Measurements from ENCODE around the gene C22orf42. TPM values are rescaled to one million over a fixed set of nuclear protein-coding genes. Genes with fewer than 3 reads are reported as not detected.

C22orf42 gene, protein sequence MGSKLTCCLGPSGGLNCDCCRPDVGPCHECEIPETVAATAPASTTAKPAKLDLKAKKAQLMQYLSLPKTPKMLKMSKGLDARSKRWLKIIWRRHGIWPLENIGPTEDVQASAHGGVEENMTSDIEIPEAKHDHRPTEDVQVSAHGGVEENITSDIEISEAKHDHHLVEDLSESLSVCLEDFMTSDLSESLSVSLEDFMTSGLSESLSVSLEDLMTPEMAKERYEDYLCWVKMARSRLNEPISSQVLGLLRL
- total RNA-seq: not detected
- polyA plus RNA-seq: not detected
- long read RNA-seq, donor 1: 0 reads
- long read RNA-seq, donor 2: 0 reads
- long read RNA-seq, donor 3: 0 reads

GRCh38 chr22:32158712-32159533 is at the start of gene C22orf42:
Gene C22orf42, minus strand, starts transcription at chr22:32159303. Its CDS starts 88 bp downstream, at chr22:32159215.
- H3K4me3 ChIP-seq: no peak within 1 kb of the TSS
- peaks cover 0 to 2% (median 0%) of the 10 kb centered on the region in 9 donors for H3K4me1 ChIP-seq
- no peaks in the 10 kb centered on the region for H3K36me3 ChIP-seq
- no peak within 1 kb of the TSS for H3K27ac ChIP-seq
- ATAC-seq (no peak), DNase-seq (no peak)
- TF ChIP-seq, protein P1, sequence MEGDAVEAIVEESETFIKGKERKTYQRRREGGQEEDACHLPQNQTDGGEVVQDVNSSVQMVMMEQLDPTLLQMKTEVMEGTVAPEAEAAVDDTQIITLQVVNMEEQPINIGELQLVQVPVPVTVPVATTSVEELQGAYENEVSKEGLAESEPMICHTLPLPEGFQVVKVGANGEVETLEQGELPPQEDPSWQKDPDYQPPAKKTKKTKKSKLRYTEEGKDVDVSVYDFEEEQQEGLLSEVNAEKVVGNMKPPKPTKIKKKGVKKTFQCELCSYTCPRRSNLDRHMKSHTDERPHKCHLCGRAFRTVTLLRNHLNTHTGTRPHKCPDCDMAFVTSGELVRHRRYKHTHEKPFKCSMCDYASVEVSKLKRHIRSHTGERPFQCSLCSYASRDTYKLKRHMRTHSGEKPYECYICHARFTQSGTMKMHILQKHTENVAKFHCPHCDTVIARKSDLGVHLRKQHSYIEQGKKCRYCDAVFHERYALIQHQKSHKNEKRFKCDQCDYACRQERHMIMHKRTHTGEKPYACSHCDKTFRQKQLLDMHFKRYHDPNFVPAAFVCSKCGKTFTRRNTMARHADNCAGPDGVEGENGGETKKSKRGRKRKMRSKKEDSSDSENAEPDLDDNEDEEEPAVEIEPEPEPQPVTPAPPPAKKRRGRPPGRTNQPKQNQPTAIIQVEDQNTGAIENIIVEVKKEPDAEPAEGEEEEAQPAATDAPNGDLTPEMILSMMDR (IDR thresholded peaks at IDR 0.05): no peak
- H3K27me3 ChIP-seq: peaks cover 0 to 18% (median 6%) of the 10 kb centered on the region in 7 donors
- intact Hi-C loops (cut with DNase I): no loop called here
- H3K9me3 ChIP-seq: no peaks in the 10 kb centered on the region
- WGBS, 2 donors: 76% methylated on average over 12 of the region's 12 CpGs

DNA sequence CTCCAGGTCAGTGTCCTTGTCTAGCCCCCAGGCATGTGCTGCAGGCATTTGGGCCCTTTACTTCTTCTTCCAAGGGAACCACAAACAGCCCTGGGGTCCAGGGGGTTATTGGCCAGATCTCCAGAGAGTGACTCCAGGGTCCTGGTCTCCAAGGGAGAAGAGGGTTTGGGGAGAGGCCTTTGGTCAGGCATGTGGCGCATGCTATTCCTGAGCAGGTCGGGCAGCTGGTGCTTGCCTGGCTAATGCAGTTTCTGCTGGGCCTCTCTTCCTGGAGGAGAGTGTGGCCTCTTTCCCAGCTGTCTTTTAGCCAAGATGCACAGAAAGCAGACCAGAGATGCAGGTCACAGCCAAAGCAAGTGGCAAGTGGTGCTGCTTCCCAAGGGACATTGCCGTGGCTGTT is 49.6 kb upstream of the C22orf42 start:
- TF ChIP-seq, protein P1 (IDR thresholded peaks at IDR 0.05): no peak
- Histone ChIP-seq H3K27me3 (peaks cover 0 to 24% (median 8%) of the 10 kb centered on the region in 7 donors), H3K4me1 (peaks cover 0 to 7% (median 0%) of the 10 kb centered on the region in 9 donors), H3K36me3 (no peaks in the 10 kb centered on the region), H3K9me3 (no peaks in the 10 kb centered on the region), H3K27ac (no peak overlapping the region), H3K4me3 (no peak overlapping the region)
- WGBS, 2 donors: 86 to 87% methylated on average over 3 of the region's 3 CpGs
- intact Hi-C loops (cut with DNase I): loop anchor here in 6 of 10 donors (10.0 kb wide), 2 partner anchors 166 to 234 kb away; no protein-coding TSS in a partner anchor
- no peak for ATAC-seq
- no peak for DNase-seq

- TF ChIP-seq, protein P1 (IDR thresholded peaks at IDR 0.05): no peak
- Histone ChIP-seq H3K27ac (no peak overlapping the region), H3K36me3 (no peaks in the 10 kb centered on the region), H3K4me1 (peaks cover 0 to 10% (median 2%) of the 10 kb centered on the region in 9 donors), H3K9me3 (no peaks in the 10 kb centered on the region), H3K27me3 (peaks cover 0 to 31% (median 14%) of the 10 kb centered on the region in 7 donors), H3K4me3 (no peak overlapping the region)
- ATAC-seq: no peak
- DNase-seq: no peak
- WGBS, 2 donors: 83 to 90% methylated on average over 4 of the region's 4 CpGs
- intact Hi-C loops (cut with DNase I): loop anchor here in 6 of 10 donors (10.0 kb wide), 2 partner anchors 167 to 233 kb away; no protein-coding TSS in a partner anchor
Measured at GRCh38 chr22:32207971-32208480, 48.9 kb upstream of the C22orf42 start.

All from heart right ventricle (tissue), 16 donors.